WTC11 (cell line): ENCODE results near the gene RETN. TPM values are rescaled to one million over a fixed set of nuclear protein-coding genes. Genes with fewer than 3 reads are reported as not detected.

Source experiments
- ATAC-seq: fragments of 200-7000 bp; cut with Tn5 transposase; 2 replicates; pipeline ENCODE4 v1.10.0; 2021; ENCODE audit warnings: mild to moderate bottlenecking, moderate library complexity
- CTCF ChIA-PET: fragments of 300-600 bp; sonication (Branson Sonifier 250); formaldehyde crosslinking; loops from one replicate; lab custom pipeline; 2021; ENCODE audit warnings: antibody characterized with exemption; lab: Charles Lee
- POLR2A ChIA-PET: fragments of 350-600 bp; sonication (Branson Sonifier 250); formaldehyde crosslinking; loops from one replicate; lab custom pipeline; 2021; ENCODE audit warnings: antibody characterized with exemption; lab: Charles Lee
- DNase-seq: peaks from one replicate; pipeline ENCODE4 v3.0.0; 2021; ENCODE audit warnings: low spot score
- H3K27ac Mint-ChIP-seq: 2 replicates; pipeline ENCODE4 v1.8.0; 2021; ENCODE audit warnings: mixed read lengths
- H3K27me3 Mint-ChIP-seq: 2 replicates; pipeline ENCODE4 v1.8.0; 2021; ENCODE audit warnings: low read depth, mild to moderate bottlenecking, moderate library complexity, mixed read lengths
- H3K36me3 Mint-ChIP-seq: 2 replicates; pipeline ENCODE4 v1.8.0; 2021; ENCODE audit warnings: mixed read lengths
- H3K4me1 Mint-ChIP-seq: 2 replicates; pipeline ENCODE4 v1.8.0; 2022; ENCODE audit warnings: mixed read lengths
- H3K4me3 Mint-ChIP-seq: 2 replicates; pipeline ENCODE4 v1.8.0; 2021; ENCODE audit warnings: mild to moderate bottlenecking, moderate library complexity, mixed read lengths
- H3K9me3 Mint-ChIP-seq: 2 replicates; pipeline ENCODE4 v1.8.0; 2021; ENCODE audit warnings: mixed read lengths
- ATF1 ChIP-seq: sonication (generic); formaldehyde crosslinking; IDR thresholded peaks from 2 replicates; pipeline ENCODE4 v1.8.1; 2023; ENCODE audit warnings: mild to moderate bottlenecking, moderate library complexity, missing genetic modification reagents
- ESRRA ChIP-seq: sonication (generic); formaldehyde crosslinking; IDR thresholded peaks from 2 replicates; pipeline ENCODE4 v1.8.1; 2022; ENCODE audit warnings: mild to moderate bottlenecking, missing genetic modification reagents, borderline replicate concordance
- GRHL2 ChIP-seq: fragments of 250-450 bp; sonication (Bioruptor Pico); IDR thresholded peaks from 2 replicates; pipeline ENCODE4 v1.8.0; 2022; ENCODE audit warnings: mild to moderate bottlenecking, moderate library complexity; ENCODE audit not compliant: insufficient replicate concordance, severe bottlenecking
- GTF2I ChIP-seq: fragments of 250-450 bp; sonication (Bioruptor Pico); conservative IDR thresholded peaks from 2 replicates; pipeline ENCODE4 v1.4.0; 2021; ENCODE audit warnings: mild to moderate bottlenecking
- NFE2L1 ChIP-seq: sonication (generic); formaldehyde crosslinking; IDR thresholded peaks from 2 replicates; pipeline ENCODE4 v1.8.1; 2023; ENCODE audit warnings: missing genetic modification reagents
- NR3C1 ChIP-seq: sonication (generic); formaldehyde crosslinking; conservative IDR thresholded peaks from 2 replicates; pipeline ENCODE4 v1.8.1; 2023; ENCODE audit warnings: low read depth, mild to moderate bottlenecking, missing genetic modification reagents
- RELA ChIP-seq: sonication (generic); formaldehyde crosslinking; IDR thresholded peaks from 2 replicates; pipeline ENCODE4 v1.8.1; 2022; ENCODE audit warnings: missing genetic modification reagents, mild to moderate bottlenecking, borderline replicate concordance
- SMAD3 ChIP-seq: sonication (generic); formaldehyde crosslinking; IDR thresholded peaks from 2 replicates; pipeline ENCODE4 v1.8.0; 2022; ENCODE audit warnings: missing genetic modification reagents, mild to moderate bottlenecking, borderline replicate concordance
- ZBTB21 ChIP-seq: sonication (generic); formaldehyde crosslinking; IDR thresholded peaks from 2 replicates; pipeline ENCODE4 v1.8.1; 2023; ENCODE audit warnings: mild to moderate bottlenecking, missing genetic modification reagents, borderline replicate concordance
- ZNF138 ChIP-seq: sonication (generic); formaldehyde crosslinking; conservative IDR thresholded peaks from 2 replicates; pipeline ENCODE4 v1.8.1; 2022; ENCODE audit warnings: mild to moderate bottlenecking, moderate library complexity, missing genetic modification reagents
- ZNF219 ChIP-seq: sonication (generic); formaldehyde crosslinking; IDR thresholded peaks from 2 replicates; pipeline ENCODE4 v1.8.0; 2023; ENCODE audit warnings: missing genetic modification reagents, mild to moderate bottlenecking, borderline replicate concordance
- ZNF232 ChIP-seq: sonication (generic); formaldehyde crosslinking; IDR thresholded peaks from 2 replicates; pipeline ENCODE4 v1.8.0; 2022; ENCODE audit warnings: mild to moderate bottlenecking, missing genetic modification reagents
- ZNF317 ChIP-seq: sonication (generic); formaldehyde crosslinking; IDR thresholded peaks from 2 replicates; pipeline ENCODE4 v1.8.1; 2023; ENCODE audit warnings: low read depth, mild to moderate bottlenecking, moderate library complexity, missing genetic modification reagents, borderline replicate concordance
- ZNF671 ChIP-seq: fragments of 250-450 bp; sonication (Bioruptor Pico); IDR thresholded peaks from 2 replicates; pipeline ENCODE4 v1.8.0; 2021; ENCODE audit warnings: mild to moderate bottlenecking
- total RNA-seq: library from RNA; stranded (reverse); gene quantifications from 3 replicates; pipeline ENCODE4 v1.2.3, GENCODE V29; 2021
- TF ChIP-seq, protein P1 (sequence below): sonication (generic); formaldehyde crosslinking; IDR thresholded peaks from 2 replicates; pipeline ENCODE4 v1.8.0; 2023; ENCODE audit warnings: missing genetic modification reagents
- TF ChIP-seq, protein P2 (sequence below): sonication (generic); formaldehyde crosslinking; IDR thresholded peaks from 2 replicates; pipeline ENCODE4 v1.8.0; 2023; ENCODE audit warnings: mild to moderate bottlenecking, missing genetic modification reagents
- TF ChIP-seq, protein P3 (sequence below): sonication (generic); formaldehyde crosslinking; IDR thresholded peaks from 2 replicates; pipeline ENCODE4 v1.8.0; 2022; ENCODE audit warnings: mild to moderate bottlenecking, missing genetic modification reagents
- TF ChIP-seq, protein P4 (sequence below): sonication (generic); formaldehyde crosslinking; IDR thresholded peaks from 2 replicates; pipeline ENCODE4 v1.8.0; 2022; ENCODE audit warnings: missing genetic modification reagents
- TF ChIP-seq, protein P5 (sequence below): fragments of 250-450 bp; sonication (Bioruptor Pico); IDR thresholded peaks from 2 replicates; pipeline ENCODE4 v2.1.2; 2022; ENCODE audit warnings: mild to moderate bottlenecking, moderate library complexity
- TF ChIP-seq, protein P6 (sequence below): sonication (generic); formaldehyde crosslinking; conservative IDR thresholded peaks from 2 replicates; pipeline ENCODE4 v1.8.1; 2023; ENCODE audit warnings: mild to moderate bottlenecking, low read depth, missing genetic modification reagents, moderate library complexity

Gene RETN
- total RNA-seq, 1 experiment from 2014 or later: not detected

DNA sequence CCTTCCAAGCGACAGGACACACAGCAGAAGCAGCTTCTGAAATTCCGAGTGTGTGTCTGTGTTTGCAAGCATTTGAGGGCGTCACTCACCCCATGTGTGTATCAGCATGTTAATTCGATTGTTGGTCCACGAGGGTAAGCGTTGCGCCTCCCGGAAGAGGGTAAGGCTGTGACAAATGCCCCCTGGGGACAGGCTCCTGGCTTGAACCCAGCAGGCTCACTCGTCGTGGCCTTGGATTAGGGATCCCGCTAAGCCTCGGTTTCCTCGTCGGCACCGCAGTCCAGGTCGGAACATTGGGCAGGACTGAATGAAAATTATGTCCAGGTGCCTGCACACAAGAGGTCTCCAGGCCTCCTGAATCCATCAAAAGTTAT, 32.5 kb upstream of the RETN start:
- TF ChIP-seq, protein P1, sequence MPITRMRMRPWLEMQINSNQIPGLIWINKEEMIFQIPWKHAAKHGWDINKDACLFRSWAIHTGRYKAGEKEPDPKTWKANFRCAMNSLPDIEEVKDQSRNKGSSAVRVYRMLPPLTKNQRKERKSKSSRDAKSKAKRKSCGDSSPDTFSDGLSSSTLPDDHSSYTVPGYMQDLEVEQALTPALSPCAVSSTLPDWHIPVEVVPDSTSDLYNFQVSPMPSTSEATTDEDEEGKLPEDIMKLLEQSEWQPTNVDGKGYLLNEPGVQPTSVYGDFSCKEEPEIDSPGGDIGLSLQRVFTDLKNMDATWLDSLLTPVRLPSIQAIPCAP (CRISPR knock-in tag): no peak
- TF ChIP-seq RELA (CRISPR knock-in tag) (no peak), NFE2L1 (CRISPR knock-in tag) (no peak)
- TF ChIP-seq, protein P2, sequence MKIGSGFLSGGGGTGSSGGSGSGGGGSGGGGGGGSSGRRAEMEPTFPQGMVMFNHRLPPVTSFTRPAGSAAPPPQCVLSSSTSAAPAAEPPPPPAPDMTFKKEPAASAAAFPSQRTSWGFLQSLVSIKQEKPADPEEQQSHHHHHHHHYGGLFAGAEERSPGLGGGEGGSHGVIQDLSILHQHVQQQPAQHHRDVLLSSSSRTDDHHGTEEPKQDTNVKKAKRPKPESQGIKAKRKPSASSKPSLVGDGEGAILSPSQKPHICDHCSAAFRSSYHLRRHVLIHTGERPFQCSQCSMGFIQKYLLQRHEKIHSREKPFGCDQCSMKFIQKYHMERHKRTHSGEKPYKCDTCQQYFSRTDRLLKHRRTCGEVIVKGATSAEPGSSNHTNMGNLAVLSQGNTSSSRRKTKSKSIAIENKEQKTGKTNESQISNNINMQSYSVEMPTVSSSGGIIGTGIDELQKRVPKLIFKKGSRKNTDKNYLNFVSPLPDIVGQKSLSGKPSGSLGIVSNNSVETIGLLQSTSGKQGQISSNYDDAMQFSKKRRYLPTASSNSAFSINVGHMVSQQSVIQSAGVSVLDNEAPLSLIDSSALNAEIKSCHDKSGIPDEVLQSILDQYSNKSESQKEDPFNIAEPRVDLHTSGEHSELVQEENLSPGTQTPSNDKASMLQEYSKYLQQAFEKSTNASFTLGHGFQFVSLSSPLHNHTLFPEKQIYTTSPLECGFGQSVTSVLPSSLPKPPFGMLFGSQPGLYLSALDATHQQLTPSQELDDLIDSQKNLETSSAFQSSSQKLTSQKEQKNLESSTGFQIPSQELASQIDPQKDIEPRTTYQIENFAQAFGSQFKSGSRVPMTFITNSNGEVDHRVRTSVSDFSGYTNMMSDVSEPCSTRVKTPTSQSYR: no peak
- H3K36me3 Mint-ChIP-seq: peaks cover 7% of the 10 kb centered on the region; the same call in 1 of the 2 replicates
- peaks cover 8% of the 10 kb centered on the region for H3K9me3 Mint-ChIP-seq
- H3K4me1 Mint-ChIP-seq: no peaks in the 10 kb centered on the region
- ATAC-seq (no peak), DNase-seq (no peak)
- peaks cover 30% of the 10 kb centered on the region for H3K27me3 Mint-ChIP-seq
- POLR2A ChIA-PET: no interaction called here
- H3K4me3 Mint-ChIP-seq: peak overlapping the region; percentile 71
- CTCF ChIA-PET: interaction anchor here (1.0 to 1.2 kb wide), 2 partner anchors 44 to 68 kb away, joined by 3 to 9 read pairs; partner anchors contain the start of gene TRAPPC5
- no peak overlapping the region for H3K27ac Mint-ChIP-seq

DNA sequence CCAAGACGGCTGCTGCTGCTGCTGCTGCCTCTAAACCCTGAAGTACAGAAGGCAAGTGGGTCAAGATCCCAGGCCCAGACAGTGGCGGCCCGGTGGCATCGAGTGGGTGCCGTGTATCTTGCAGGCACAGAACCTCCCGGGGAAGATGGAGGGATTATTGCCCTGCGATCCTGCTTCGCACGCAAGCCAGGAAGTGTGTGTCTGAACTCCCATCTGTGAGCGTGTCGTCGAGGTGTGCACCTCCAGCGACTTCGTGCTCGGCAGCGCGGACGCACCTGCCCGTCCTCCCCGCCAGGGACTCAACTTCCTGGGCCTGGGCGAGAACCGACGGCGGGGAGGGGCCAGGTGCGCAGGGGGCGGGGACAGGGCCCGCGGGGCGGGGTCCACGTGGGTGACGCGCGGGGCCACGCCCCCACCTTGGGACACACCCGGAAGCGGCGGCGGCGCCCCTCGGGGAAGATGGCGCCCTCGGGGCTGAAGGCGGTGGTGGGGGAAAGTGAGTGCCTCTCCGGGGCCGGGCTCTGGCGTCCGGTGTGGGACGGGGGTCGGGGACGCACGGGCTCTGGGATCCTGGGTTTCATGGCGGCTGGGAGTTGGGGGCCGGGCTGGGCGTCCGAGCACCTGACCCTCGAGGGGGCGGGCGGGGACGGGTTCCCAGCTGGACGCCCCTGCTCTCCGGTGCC, 32.0 kb upstream of the RETN start, which contains the start of gene STXBP2:
STXBP2 (plus strand) TSS at position 420 of the 683 bp plus-strand sequence; CDS start at position 460, 40 bp downstream.
- Mint-ChIP-seq H3K4me3 (peak within 1 kb of the TSS; percentile 71), H3K4me1 (no peaks in the 10 kb centered on the region), H3K36me3 (peaks cover 7% of the 10 kb centered on the region; the same call in 1 of the 2 replicates), H3K27me3 (peaks cover 30% of the 10 kb centered on the region), H3K9me3 (peaks cover 8% of the 10 kb centered on the region), H3K27ac (no peak within 1 kb of the TSS)
- POLR2A ChIA-PET: interaction anchor here (0.6 kb wide), 1 partner anchor 84 kb away, joined by 5 read pairs; no protein-coding TSS in a partner anchor
- CTCF ChIA-PET: interaction anchor here (0.9 to 2.1 kb wide), 5 partner anchors 41 to 163 kb away, joined by 3 to 9 read pairs (median 5); partner anchors contain the start of genes CAMSAP3 and TRAPPC5
- ATAC-seq (peak; percentile 85), DNase-seq (peak; percentile 90)
- TF ChIP-seq GTF2I (CRISPR knock-in tag) (no peak), GRHL2 (CRISPR knock-in tag) (no peak), ZNF671 (CRISPR knock-in tag) (no peak), ATF1 (CRISPR knock-in tag) (peak; percentile 94), NR3C1 (CRISPR knock-in tag) (no peak), ESRRA (CRISPR knock-in tag) (peak; percentile 92; the same call in 1 of the 2 replicates), ZNF317 (CRISPR knock-in tag) (peak; percentile 79), ZNF232 (CRISPR knock-in tag) (peak; percentile 97), ZNF219 (CRISPR knock-in tag) (peak; percentile 31; the same call in 1 of the 2 replicates), ZBTB21 (peak; percentile 92; the same call in 1 of the 2 replicates), ZNF138 (CRISPR knock-in tag) (peak; percentile 75; the same call in 1 of the 2 replicates), SMAD3 (CRISPR knock-in tag) (peak; percentile 97)
- TF ChIP-seq, protein P3, sequence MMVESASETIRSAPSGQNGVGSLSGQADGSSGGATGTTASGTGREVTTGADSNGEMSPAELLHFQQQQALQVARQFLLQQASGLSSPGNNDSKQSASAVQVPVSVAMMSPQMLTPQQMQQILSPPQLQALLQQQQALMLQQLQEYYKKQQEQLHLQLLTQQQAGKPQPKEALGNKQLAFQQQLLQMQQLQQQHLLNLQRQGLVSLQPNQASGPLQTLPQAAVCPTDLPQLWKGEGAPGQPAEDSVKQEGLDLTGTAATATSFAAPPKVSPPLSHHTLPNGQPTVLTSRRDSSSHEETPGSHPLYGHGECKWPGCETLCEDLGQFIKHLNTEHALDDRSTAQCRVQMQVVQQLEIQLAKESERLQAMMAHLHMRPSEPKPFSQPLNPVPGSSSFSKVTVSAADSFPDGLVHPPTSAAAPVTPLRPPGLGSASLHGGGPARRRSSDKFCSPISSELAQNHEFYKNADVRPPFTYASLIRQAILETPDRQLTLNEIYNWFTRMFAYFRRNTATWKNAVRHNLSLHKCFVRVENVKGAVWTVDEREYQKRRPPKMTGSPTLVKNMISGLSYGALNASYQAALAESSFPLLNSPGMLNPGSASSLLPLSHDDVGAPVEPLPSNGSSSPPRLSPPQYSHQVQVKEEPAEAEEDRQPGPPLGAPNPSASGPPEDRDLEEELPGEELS: peak; percentile 98
- TF ChIP-seq, protein P4, sequence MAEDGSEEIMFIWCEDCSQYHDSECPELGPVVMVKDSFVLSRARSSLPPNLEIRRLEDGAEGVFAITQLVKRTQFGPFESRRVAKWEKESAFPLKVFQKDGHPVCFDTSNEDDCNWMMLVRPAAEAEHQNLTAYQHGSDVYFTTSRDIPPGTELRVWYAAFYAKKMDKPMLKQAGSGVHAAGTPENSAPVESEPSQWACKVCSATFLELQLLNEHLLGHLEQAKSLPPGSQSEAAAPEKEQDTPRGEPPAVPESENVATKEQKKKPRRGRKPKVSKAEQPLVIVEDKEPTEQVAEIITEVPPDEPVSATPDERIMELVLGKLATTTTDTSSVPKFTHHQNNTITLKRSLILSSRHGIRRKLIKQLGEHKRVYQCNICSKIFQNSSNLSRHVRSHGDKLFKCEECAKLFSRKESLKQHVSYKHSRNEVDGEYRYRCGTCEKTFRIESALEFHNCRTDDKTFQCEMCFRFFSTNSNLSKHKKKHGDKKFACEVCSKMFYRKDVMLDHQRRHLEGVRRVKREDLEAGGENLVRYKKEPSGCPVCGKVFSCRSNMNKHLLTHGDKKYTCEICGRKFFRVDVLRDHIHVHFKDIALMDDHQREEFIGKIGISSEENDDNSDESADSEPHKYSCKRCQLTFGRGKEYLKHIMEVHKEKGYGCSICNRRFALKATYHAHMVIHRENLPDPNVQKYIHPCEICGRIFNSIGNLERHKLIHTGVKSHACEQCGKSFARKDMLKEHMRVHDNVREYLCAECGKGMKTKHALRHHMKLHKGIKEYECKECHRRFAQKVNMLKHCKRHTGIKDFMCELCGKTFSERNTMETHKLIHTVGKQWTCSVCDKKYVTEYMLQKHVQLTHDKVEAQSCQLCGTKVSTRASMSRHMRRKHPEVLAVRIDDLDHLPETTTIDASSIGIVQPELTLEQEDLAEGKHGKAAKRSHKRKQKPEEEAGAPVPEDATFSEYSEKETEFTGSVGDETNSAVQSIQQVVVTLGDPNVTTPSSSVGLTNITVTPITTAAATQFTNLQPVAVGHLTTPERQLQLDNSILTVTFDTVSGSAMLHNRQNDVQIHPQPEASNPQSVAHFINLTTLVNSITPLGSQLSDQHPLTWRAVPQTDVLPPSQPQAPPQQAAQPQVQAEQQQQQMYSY: peak; percentile 62
- TF ChIP-seq, protein P5, sequence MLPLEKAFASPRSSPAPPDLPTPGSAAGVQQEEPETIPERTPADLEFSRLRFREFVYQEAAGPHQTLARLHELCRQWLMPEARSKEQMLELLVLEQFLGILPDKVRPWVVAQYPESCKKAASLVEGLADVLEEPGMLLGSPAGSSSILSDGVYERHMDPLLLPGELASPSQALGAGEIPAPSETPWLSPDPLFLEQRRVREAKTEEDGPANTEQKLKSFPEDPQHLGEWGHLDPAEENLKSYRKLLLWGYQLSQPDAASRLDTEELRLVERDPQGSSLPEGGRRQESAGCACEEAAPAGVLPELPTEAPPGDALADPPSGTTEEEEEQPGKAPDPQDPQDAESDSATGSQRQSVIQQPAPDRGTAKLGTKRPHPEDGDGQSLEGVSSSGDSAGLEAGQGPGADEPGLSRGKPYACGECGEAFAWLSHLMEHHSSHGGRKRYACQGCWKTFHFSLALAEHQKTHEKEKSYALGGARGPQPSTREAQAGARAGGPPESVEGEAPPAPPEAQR (CRISPR knock-in tag): no peak
- TF ChIP-seq, protein P6, sequence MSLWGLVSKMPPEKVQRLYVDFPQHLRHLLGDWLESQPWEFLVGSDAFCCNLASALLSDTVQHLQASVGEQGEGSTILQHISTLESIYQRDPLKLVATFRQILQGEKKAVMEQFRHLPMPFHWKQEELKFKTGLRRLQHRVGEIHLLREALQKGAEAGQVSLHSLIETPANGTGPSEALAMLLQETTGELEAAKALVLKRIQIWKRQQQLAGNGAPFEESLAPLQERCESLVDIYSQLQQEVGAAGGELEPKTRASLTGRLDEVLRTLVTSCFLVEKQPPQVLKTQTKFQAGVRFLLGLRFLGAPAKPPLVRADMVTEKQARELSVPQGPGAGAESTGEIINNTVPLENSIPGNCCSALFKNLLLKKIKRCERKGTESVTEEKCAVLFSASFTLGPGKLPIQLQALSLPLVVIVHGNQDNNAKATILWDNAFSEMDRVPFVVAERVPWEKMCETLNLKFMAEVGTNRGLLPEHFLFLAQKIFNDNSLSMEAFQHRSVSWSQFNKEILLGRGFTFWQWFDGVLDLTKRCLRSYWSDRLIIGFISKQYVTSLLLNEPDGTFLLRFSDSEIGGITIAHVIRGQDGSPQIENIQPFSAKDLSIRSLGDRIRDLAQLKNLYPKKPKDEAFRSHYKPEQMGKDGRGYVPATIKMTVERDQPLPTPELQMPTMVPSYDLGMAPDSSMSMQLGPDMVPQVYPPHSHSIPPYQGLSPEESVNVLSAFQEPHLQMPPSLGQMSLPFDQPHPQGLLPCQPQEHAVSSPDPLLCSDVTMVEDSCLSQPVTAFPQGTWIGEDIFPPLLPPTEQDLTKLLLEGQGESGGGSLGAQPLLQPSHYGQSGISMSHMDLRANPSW (CRISPR knock-in tag): no peak
